ENCODE measurements around the gene MYO18A. TPM values are rescaled to one million over a fixed set of nuclear protein-coding genes. Genes with fewer than 3 reads are reported as not detected.

The MYO18A gene
- total RNA-seq, 1 donor from 2014 or later: 45.9 TPM

DNA sequence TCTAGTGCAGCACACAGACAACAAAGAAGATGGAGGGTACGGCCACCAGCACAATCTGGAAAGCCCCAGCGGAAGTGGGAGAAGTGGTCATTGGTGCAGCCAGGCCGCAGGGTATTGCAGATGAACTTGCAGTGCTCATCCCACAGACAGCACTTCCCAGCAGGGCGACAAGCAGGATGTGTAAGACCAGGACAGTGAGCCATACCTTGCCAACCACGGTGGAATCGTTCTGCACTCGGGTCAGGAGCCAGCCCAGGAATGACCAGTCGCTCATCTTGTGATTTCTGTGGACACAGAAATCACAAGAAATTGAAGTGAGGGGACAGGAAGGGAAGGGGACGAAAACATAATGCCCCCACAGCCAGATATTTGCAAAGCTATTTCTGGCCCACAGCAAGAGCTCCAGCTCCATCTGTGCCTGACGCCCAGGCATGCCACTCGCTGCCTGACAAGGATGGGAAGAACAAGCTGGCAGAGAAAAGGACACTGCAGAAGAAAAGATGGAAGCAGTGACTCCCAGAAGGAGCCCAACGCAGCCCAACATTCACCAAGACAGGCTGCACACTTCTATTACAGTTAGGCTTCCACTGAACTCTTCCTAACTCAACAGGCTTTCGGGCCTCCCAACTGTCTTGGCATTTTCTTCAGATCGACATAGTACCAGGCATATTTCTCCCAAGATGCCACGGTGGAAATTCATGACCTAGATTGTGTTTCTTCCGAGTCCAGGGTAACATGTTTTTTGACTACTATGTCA, 17.5 kb upstream of the MYO18A start:
- Histone ChIP-seq H3K79me2 (ENCODE audit: insufficient read depth, low read length) (no peaks in the 10 kb centered on the region), H3K36me3 (ENCODE audit: insufficient read depth, low read length) (no peaks in the 10 kb centered on the region), H4K20me1 (ENCODE audit: insufficient read depth, low read length) (no peaks in the 10 kb centered on the region), H3K9me3 (ENCODE audit: insufficient read depth, low read depth, low read length) (no peaks in the 10 kb centered on the region), H3K4me1 (ENCODE audit: insufficient read depth, low read length) (no peaks in the 10 kb centered on the region), H2AFZ (ENCODE audit: low read depth, low read length) (no peak overlapping the region), H3K4me3 (ENCODE audit: insufficient read depth, low read depth, low read length) (no peak overlapping the region), H3K27me3 (ENCODE audit: insufficient read depth, low read length) (peaks cover 13% of the 10 kb centered on the region), H3K4me2 (ENCODE audit: low read length) (no peak overlapping the region), H3K9ac (ENCODE audit: low read length) (no peak overlapping the region), H3K27ac (ENCODE audit: low read depth, low read length) (no peak overlapping the region)
- DNase-seq (ENCODE audit: low read depth): no peak
- H3K4me3 Mint-ChIP-seq (ENCODE audit: unreplicated experiment): no peak overlapping the region
- TF ChIP-seq, protein P1, sequence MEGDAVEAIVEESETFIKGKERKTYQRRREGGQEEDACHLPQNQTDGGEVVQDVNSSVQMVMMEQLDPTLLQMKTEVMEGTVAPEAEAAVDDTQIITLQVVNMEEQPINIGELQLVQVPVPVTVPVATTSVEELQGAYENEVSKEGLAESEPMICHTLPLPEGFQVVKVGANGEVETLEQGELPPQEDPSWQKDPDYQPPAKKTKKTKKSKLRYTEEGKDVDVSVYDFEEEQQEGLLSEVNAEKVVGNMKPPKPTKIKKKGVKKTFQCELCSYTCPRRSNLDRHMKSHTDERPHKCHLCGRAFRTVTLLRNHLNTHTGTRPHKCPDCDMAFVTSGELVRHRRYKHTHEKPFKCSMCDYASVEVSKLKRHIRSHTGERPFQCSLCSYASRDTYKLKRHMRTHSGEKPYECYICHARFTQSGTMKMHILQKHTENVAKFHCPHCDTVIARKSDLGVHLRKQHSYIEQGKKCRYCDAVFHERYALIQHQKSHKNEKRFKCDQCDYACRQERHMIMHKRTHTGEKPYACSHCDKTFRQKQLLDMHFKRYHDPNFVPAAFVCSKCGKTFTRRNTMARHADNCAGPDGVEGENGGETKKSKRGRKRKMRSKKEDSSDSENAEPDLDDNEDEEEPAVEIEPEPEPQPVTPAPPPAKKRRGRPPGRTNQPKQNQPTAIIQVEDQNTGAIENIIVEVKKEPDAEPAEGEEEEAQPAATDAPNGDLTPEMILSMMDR (IDR thresholded peaks at IDR 0.05; ENCODE audit: insufficient read depth, low read depth, low read length): no peak
- no peak for TF ChIP-seq EZH2 (IDR thresholded peaks at IDR 0.05; ENCODE audit: insufficient read depth, low read length)
- H3K9me3 Mint-ChIP-seq (ENCODE audit: unreplicated experiment): no peaks in the 10 kb centered on the region
- no peak for FAIRE-seq
- peaks cover 25% of the 10 kb centered on the region for H3K27me3 Mint-ChIP-seq (ENCODE audit: low read depth, unreplicated experiment)
- no peak overlapping the region for H3K27ac Mint-ChIP-seq (ENCODE audit: unreplicated experiment)
- no peaks in the 10 kb centered on the region for H3K4me1 Mint-ChIP-seq (ENCODE audit: low read depth, unreplicated experiment)
- H3K36me3 Mint-ChIP-seq (ENCODE audit: low read depth, unreplicated experiment): no peaks in the 10 kb centered on the region

DNA sequence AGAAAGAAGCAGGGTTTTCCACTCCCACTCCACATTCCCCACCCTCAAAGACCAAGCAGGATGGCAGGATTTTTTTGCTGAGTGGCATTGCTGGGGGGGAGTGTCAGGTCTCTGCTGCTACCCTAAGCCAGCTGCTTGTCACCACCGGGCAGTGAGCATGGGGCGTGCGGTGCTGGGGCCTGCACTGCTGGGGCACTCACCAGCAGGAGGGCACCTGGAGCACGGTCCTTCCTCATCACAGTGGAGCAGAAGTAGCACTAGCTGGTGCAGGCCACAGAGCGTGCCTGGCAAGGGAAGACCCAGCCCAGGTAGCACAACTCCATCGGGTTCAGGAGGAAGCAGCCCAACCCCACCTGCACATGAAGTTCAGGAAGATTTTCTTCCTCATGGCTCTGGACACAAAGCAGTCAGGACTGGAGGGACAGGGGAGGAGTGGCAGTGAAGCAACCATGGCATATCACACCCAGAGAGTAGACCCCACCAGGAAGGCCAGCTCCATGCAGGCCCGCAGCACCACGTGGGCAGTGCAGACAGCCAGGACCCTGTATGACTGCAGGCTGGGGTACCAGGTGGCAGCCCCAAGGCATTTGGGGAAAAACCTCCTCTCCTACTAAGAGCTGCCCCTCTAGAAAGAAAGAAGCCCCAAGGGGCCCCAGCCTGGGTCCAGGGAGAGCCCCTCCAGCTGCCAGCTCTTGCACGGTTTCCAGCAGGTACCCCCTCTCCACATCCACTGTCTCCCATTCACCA, 16.7 kb upstream of the MYO18A start:
- Mint-ChIP-seq H3K27me3 (ENCODE audit: low read depth, unreplicated experiment) (peaks cover 28% of the 10 kb centered on the region), H3K36me3 (ENCODE audit: low read depth, unreplicated experiment) (no peaks in the 10 kb centered on the region), H3K27ac (ENCODE audit: unreplicated experiment) (no peak overlapping the region), H3K4me1 (ENCODE audit: low read depth, unreplicated experiment) (no peaks in the 10 kb centered on the region), H3K9me3 (ENCODE audit: unreplicated experiment) (no peaks in the 10 kb centered on the region), H3K4me3 (ENCODE audit: unreplicated experiment) (no peak overlapping the region)
- FAIRE-seq (no peak), DNase-seq (ENCODE audit: low read depth) (no peak)
- Histone ChIP-seq H3K9me3 (ENCODE audit: insufficient read depth, low read depth, low read length) (no peaks in the 10 kb centered on the region), H2AFZ (ENCODE audit: low read depth, low read length) (no peak overlapping the region), H3K4me3 (ENCODE audit: insufficient read depth, low read depth, low read length) (no peak overlapping the region), H3K4me1 (ENCODE audit: insufficient read depth, low read length) (no peaks in the 10 kb centered on the region), H3K27ac (ENCODE audit: low read depth, low read length) (no peak overlapping the region), H3K9ac (ENCODE audit: low read length) (no peak overlapping the region), H3K4me2 (ENCODE audit: low read length) (no peak overlapping the region), H3K27me3 (ENCODE audit: insufficient read depth, low read length) (peaks cover 13% of the 10 kb centered on the region), H3K79me2 (ENCODE audit: insufficient read depth, low read length) (no peaks in the 10 kb centered on the region), H3K36me3 (ENCODE audit: insufficient read depth, low read length) (no peaks in the 10 kb centered on the region), H4K20me1 (ENCODE audit: insufficient read depth, low read length) (no peaks in the 10 kb centered on the region)
- TF ChIP-seq EZH2 (IDR thresholded peaks at IDR 0.05; ENCODE audit: insufficient read depth, low read length): no peak
- TF ChIP-seq, protein P1 (IDR thresholded peaks at IDR 0.05; ENCODE audit: insufficient read depth, low read depth, low read length): no peak
